GM23338 (cell line): Measurements from ENCODE around the gene RAB3B. TPM values are rescaled to one million over a fixed set of nuclear protein-coding genes. Genes with fewer than 3 reads are reported as not detected.

ENCODE experiments used
- ATAC-seq: fragments of 200-7000 bp; cut with Tn5 transposase; 3 replicates; pipeline ENCODE4 v1.9.1; 2020
- DNase-seq: peaks from one replicate; pipeline ENCODE4 v3.0.0-alpha.2; 2015; ENCODE audit warnings: low spot score
- H2AFZ ChIP-seq: fragments of 200-600 bp; sonication (generic); 2 replicates; pipeline ENCODE4 v1.8.0; 2016; ENCODE audit warnings: antibody characterized with exemption, mild to moderate bottlenecking, moderate library complexity
- H3F3A ChIP-seq: fragments of 200-600 bp; sonication (generic); replicated peaks from 2 replicates; pipeline ENCODE4 v1.8.0; 2017; ENCODE audit warnings: antibody characterized with exemption, mixed run types, low read depth
- H3K27ac ChIP-seq: fragments of 200-600 bp; sonication (generic); 2 replicates; pipeline ENCODE4 v1.6.1; 2016; ENCODE audit warnings: low read depth
- H3K27me3 ChIP-seq: fragments of 200-600 bp; sonication (generic); 2 replicates; pipeline ENCODE4 v1.8.0; 2016; ENCODE audit warnings: mild to moderate bottlenecking, mixed run types, moderate library complexity; ENCODE audit not compliant: insufficient read depth
- H3K36me3 ChIP-seq: fragments of 200-600 bp; sonication (generic); 2 replicates; pipeline ENCODE4 v1.8.0; 2016; ENCODE audit warnings: mild to moderate bottlenecking; ENCODE audit not compliant: insufficient read depth
- H3K4me1 ChIP-seq: fragments of 200-600 bp; sonication (generic); 2 replicates; pipeline ENCODE4 v1.8.0; 2016; ENCODE audit warnings: mild to moderate bottlenecking, moderate library complexity; ENCODE audit not compliant: insufficient read depth
- H3K4me2 ChIP-seq: fragments of 200-600 bp; sonication (generic); 2 replicates; pipeline ENCODE4 v1.7.1; 2017; ENCODE audit warnings: mixed run types
- H3K4me3 ChIP-seq: fragments of 200-600 bp; sonication (generic); 2 replicates; pipeline ENCODE4 v1.6.1; 2016; ENCODE audit warnings: mixed run types
- H3K79me2 ChIP-seq: fragments of 200-600 bp; sonication (generic); replicated peaks from 2 replicates; pipeline ENCODE4 v1.8.0; 2017; ENCODE audit warnings: mild to moderate bottlenecking; ENCODE audit not compliant: insufficient read depth
- H3K9me2 ChIP-seq: fragments of 200-600 bp; sonication (generic); 2 replicates; pipeline ENCODE4 v1.8.0; 2017; ENCODE audit not compliant: insufficient read depth
- H4K20me1 ChIP-seq: fragments of 200-600 bp; sonication (generic); replicated peaks from 2 replicates; pipeline ENCODE4 v1.8.0; 2017; ENCODE audit warnings: mild to moderate bottlenecking; ENCODE audit not compliant: insufficient read depth
- H3K27ac Mint-ChIP-seq: 2 replicates; pipeline ENCODE4 v1.8.0; 2020; ENCODE audit warnings: inconsistent platforms, mild to moderate bottlenecking, moderate library complexity, mixed read lengths
- H3K27me3 Mint-ChIP-seq: 3 replicates; pipeline ENCODE4 v1.8.0; 2022; ENCODE audit warnings: low read depth, mild to moderate bottlenecking, moderate library complexity, mixed read lengths, inconsistent platforms; ENCODE audit not compliant: insufficient read depth, poor library complexity
- H3K36me3 Mint-ChIP-seq: 3 replicates; pipeline ENCODE4 v1.8.0; 2021; ENCODE audit warnings: low read depth, mild to moderate bottlenecking, inconsistent platforms, moderate library complexity, mixed read lengths
- H3K4me1 Mint-ChIP-seq: 3 replicates; pipeline ENCODE4 v1.8.0; 2020; ENCODE audit warnings: mild to moderate bottlenecking, inconsistent platforms, mixed read lengths
- H3K4me3 Mint-ChIP-seq: 3 replicates; pipeline ENCODE4 v1.8.0; 2021; ENCODE audit warnings: moderate library complexity, mild to moderate bottlenecking, inconsistent platforms, mixed read lengths
- H3K9me3 Mint-ChIP-seq: 3 replicates; pipeline ENCODE4 v1.8.0; 2020; ENCODE audit warnings: moderate library complexity, mild to moderate bottlenecking, inconsistent platforms, mixed read lengths
- EZH2 ChIP-seq: fragments of 200-600 bp; sonication (generic); IDR thresholded peaks from one replicate; pipeline ENCODE4 v1.8.0; 2017; ENCODE audit warnings: antibody characterized with exemption, mild to moderate bottlenecking, low read depth; ENCODE audit not compliant: unreplicated experiment
- NANOG ChIP-seq: IDR thresholded peaks from 2 replicates; pipeline ENCODE4 v1.6.1; 2016; ENCODE audit warnings: antibody characterized with exemption, borderline replicate concordance
- STAT1 ChIP-seq: IDR thresholded peaks from one replicate; pipeline ENCODE4 v1.6.1; 2016; ENCODE audit warnings: antibody characterized with exemption; ENCODE audit not compliant: unreplicated experiment
- ZNF331 ChIP-seq: fragments of 250-450 bp; sonication (Bioruptor Pico); IDR thresholded peaks from 2 replicates; pipeline ENCODE4 v1.5.0; 2020; ENCODE audit warnings: low read depth, mild to moderate bottlenecking, moderate library complexity
- polyA plus RNA-seq: library from polyadenylated mRNA; unstranded; fragments of >200 nt; fragmentation: Nextera tagmentation; extraction: Ambion mirVana; gene quantifications from 2 replicates; pipeline ENCODE4 v1.2.1, GENCODE V29; 2016
- total RNA-seq: library from RNA; depleted of rRNA; stranded (reverse); fragments of >200 nt; shearing (Covaris generic); gene quantifications from 2 replicates; pipeline ENCODE4 v1.2.3, GENCODE V29; 2014
- TF ChIP-seq, protein P1 (sequence below): fragments of 250-450 bp; sonication (Bioruptor Pico); IDR thresholded peaks from 2 replicates; pipeline ENCODE4 v1.5.0; 2020; ENCODE audit warnings: mild to moderate bottlenecking, moderate library complexity
- TF ChIP-seq, protein P2 (sequence below): IDR thresholded peaks from 2 replicates; pipeline ENCODE4 v1.6.1; 2016; ENCODE audit warnings: antibody characterized with exemption
- TF ChIP-seq, protein P3 (sequence below), 2 experiments: fragments of 200-600 bp in 1 of 2; sonication (generic) in 1 of 2; conservative IDR thresholded peaks; 2 replicates each; pipeline versions ENCODE4 v1.5.1 to v1.6.1; 2016 to 2017; ENCODE audit warnings: antibody characterized with exemption in 2 of 2, low read depth in 2 of 2, mild to moderate bottlenecking in 2 of 2, moderate library complexity in 1 of 2
- TF ChIP-seq, protein P4 (sequence below): IDR thresholded peaks from one replicate; pipeline ENCODE4 v1.6.1; 2018; ENCODE audit warnings: antibody characterized with exemption; ENCODE audit not compliant: unreplicated experiment

The RAB3B gene
- total and polyA plus RNA-seq, 2 experiments from 2014 or later = 18.3 to 37.9 TPM

GRCh38 chr1:51898090-51898734 lies 92.3 kb downstream of the RAB3B start:
- no peaks in the 10 kb centered on the region for H3K4me1 ChIP-seq

More at GRCh38 chr1:51898090-51898734, 92.3 kb downstream of the RAB3B start:
- Histone ChIP-seq H3F3A (no peaks in the 10 kb centered on the region), H3K4me3 (no peak overlapping the region), H2AFZ (peak overlapping the region; percentile 11; the same call in 1 of the 2 replicates), H3K36me3 (no peaks in the 10 kb centered on the region), H3K9me2 (no peaks in the 10 kb centered on the region), H3K27ac (peak overlapping the region; percentile 81), H4K20me1 (no peaks in the 10 kb centered on the region), H3K79me2 (no peaks in the 10 kb centered on the region), H3K27me3 (no peaks in the 10 kb centered on the region), H3K4me2 (no peak overlapping the region)
- H3K36me3 Mint-ChIP-seq = no peaks in the 10 kb centered on the region
- peak overlapping the region; percentile 0; the same call in 1 of the 2 replicates for H3K27ac Mint-ChIP-seq
- TF ChIP-seq, protein P1, sequence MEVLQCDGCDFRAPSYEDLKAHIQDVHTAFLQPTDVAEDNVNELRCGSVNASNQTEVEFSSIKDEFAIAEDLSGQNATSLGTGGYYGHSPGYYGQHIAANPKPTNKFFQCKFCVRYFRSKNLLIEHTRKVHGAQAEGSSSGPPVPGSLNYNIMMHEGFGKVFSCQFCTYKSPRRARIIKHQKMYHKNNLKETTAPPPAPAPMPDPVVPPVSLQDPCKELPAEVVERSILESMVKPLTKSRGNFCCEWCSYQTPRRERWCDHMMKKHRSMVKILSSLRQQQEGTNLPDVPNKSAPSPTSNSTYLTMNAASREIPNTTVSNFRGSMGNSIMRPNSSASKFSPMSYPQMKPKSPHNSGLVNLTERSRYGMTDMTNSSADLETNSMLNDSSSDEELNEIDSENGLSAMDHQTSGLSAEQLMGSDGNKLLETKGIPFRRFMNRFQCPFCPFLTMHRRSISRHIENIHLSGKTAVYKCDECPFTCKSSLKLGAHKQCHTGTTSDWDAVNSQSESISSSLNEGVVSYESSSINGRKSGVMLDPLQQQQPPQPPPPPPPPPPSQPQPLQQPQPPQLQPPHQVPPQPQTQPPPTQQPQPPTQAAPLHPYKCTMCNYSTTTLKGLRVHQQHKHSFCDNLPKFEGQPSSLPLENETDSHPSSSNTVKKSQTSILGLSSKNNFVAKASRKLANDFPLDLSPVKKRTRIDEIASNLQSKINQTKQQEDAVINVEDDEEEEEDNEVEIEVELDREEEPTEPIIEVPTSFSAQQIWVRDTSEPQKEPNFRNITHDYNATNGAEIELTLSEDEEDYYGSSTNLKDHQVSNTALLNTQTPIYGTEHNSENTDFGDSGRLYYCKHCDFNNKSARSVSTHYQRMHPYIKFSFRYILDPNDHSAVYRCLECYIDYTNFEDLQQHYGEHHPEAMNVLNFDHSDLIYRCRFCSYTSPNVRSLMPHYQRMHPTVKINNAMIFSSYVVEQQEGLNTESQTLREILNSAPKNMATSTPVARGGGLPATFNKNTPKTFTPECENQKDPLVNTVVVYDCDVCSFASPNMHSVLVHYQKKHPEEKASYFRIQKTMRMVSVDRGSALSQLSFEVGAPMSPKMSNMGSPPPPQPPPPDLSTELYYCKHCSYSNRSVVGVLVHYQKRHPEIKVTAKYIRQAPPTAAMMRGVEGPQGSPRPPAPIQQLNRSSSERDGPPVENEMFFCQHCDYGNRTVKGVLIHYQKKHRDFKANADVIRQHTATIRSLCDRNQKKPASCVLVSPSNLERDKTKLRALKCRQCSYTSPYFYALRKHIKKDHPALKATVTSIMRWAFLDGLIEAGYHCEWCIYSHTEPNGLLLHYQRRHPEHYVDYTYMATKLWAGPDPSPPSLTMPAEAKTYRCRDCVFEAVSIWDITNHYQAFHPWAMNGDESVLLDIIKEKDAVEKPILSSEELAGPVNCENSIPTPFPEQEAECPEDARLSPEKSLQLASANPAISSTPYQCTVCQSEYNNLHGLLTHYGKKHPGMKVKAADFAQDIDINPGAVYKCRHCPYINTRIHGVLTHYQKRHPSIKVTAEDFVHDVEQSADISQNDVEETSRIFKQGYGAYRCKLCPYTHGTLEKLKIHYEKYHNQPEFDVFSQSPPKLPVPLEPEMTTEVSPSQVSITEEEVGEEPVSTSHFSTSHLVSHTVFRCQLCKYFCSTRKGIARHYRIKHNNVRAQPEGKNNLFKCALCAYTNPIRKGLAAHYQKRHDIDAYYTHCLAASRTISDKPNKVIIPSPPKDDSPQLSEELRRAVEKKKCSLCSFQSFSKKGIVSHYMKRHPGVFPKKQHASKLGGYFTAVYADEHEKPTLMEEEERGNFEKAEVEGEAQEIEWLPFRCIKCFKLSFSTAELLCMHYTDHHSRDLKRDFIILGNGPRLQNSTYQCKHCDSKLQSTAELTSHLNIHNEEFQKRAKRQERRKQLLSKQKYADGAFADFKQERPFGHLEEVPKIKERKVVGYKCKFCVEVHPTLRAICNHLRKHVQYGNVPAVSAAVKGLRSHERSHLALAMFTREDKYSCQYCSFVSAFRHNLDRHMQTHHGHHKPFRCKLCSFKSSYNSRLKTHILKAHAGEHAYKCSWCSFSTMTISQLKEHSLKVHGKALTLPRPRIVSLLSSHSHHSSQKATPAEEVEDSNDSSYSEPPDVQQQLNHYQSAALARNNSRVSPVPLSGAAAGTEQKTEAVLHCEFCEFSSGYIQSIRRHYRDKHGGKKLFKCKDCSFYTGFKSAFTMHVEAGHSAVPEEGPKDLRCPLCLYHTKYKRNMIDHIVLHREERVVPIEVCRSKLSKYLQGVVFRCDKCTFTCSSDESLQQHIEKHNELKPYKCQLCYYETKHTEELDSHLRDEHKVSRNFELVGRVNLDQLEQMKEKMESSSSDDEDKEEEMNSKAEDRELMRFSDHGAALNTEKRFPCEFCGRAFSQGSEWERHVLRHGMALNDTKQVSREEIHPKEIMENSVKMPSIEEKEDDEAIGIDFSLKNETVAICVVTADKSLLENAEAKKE = no peak
- TF ChIP-seq, protein P2, sequence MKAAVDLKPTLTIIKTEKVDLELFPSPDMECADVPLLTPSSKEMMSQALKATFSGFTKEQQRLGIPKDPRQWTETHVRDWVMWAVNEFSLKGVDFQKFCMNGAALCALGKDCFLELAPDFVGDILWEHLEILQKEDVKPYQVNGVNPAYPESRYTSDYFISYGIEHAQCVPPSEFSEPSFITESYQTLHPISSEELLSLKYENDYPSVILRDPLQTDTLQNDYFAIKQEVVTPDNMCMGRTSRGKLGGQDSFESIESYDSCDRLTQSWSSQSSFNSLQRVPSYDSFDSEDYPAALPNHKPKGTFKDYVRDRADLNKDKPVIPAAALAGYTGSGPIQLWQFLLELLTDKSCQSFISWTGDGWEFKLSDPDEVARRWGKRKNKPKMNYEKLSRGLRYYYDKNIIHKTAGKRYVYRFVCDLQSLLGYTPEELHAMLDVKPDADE = no peak
- no peak for TF ChIP-seq NANOG
- no peak for TF ChIP-seq STAT1
- TF ChIP-seq, protein P3, sequence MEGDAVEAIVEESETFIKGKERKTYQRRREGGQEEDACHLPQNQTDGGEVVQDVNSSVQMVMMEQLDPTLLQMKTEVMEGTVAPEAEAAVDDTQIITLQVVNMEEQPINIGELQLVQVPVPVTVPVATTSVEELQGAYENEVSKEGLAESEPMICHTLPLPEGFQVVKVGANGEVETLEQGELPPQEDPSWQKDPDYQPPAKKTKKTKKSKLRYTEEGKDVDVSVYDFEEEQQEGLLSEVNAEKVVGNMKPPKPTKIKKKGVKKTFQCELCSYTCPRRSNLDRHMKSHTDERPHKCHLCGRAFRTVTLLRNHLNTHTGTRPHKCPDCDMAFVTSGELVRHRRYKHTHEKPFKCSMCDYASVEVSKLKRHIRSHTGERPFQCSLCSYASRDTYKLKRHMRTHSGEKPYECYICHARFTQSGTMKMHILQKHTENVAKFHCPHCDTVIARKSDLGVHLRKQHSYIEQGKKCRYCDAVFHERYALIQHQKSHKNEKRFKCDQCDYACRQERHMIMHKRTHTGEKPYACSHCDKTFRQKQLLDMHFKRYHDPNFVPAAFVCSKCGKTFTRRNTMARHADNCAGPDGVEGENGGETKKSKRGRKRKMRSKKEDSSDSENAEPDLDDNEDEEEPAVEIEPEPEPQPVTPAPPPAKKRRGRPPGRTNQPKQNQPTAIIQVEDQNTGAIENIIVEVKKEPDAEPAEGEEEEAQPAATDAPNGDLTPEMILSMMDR (conservative IDR thresholded peaks at IDR 0.05; ENCODE audit: low read depth in 2 of 2) = no peak
- no peak for TF ChIP-seq EZH2
- TF ChIP-seq ZNF331 (CRISPR knock-in tag) = no peak
- TF ChIP-seq, protein P4, sequence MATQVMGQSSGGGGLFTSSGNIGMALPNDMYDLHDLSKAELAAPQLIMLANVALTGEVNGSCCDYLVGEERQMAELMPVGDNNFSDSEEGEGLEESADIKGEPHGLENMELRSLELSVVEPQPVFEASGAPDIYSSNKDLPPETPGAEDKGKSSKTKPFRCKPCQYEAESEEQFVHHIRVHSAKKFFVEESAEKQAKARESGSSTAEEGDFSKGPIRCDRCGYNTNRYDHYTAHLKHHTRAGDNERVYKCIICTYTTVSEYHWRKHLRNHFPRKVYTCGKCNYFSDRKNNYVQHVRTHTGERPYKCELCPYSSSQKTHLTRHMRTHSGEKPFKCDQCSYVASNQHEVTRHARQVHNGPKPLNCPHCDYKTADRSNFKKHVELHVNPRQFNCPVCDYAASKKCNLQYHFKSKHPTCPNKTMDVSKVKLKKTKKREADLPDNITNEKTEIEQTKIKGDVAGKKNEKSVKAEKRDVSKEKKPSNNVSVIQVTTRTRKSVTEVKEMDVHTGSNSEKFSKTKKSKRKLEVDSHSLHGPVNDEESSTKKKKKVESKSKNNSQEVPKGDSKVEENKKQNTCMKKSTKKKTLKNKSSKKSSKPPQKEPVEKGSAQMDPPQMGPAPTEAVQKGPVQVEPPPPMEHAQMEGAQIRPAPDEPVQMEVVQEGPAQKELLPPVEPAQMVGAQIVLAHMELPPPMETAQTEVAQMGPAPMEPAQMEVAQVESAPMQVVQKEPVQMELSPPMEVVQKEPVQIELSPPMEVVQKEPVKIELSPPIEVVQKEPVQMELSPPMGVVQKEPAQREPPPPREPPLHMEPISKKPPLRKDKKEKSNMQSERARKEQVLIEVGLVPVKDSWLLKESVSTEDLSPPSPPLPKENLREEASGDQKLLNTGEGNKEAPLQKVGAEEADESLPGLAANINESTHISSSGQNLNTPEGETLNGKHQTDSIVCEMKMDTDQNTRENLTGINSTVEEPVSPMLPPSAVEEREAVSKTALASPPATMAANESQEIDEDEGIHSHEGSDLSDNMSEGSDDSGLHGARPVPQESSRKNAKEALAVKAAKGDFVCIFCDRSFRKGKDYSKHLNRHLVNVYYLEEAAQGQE = no peak
- no peak overlapping the region for H3K4me3 Mint-ChIP-seq
- ATAC-seq = no peak
- no peaks in the 10 kb centered on the region for H3K9me3 Mint-ChIP-seq
- H3K27me3 Mint-ChIP-seq = no peaks in the 10 kb centered on the region
- H3K4me1 Mint-ChIP-seq = peaks cover 3% of the 10 kb centered on the region; the same call in 1 of the 3 replicates
- no peak for DNase-seq
